SK-N-SH (cell line): ENCODE measurements around the gene LY6G6D. TPM values are rescaled to one million over a fixed set of nuclear protein-coding genes. Genes with fewer than 3 reads are reported as not detected.

Experiments used
- CTCF ChIA-PET: fragments of 300-600, 350-600 bp; formaldehyde crosslinking; extraction: SDS; loops from one replicate; lab custom pipeline; 2021; lab: Yijun Ruan, JAX
- POLR2A ChIA-PET: fragments of 350-600 bp; sonication (Branson Sonifier 250); formaldehyde crosslinking; extraction: SDS; loops from one replicate; lab custom pipeline; 2020; ENCODE audit warnings: antibody characterized with exemption, inconsistent platforms; lab: Yijun Ruan, JAX
- DNase-seq: peaks from one replicate; pipeline ENCODE4 v3.0.0; 2012
- H2AFZ ChIP-seq: fragments of 200-600 bp; sonication (generic); 2 replicates; pipeline ENCODE4 v1.8.1; 2016; ENCODE audit warnings: antibody characterized with exemption, mild to moderate bottlenecking, low read depth
- H3F3A ChIP-seq: fragments of 200-600 bp; sonication (generic); replicated peaks from 2 replicates; pipeline ENCODE3; 2016; ENCODE audit warnings: antibody characterized with exemption, mild to moderate bottlenecking; ENCODE audit not compliant: insufficient read depth
- H3K27ac ChIP-seq, 2 experiments: fragments of 200-500 bp in 1 of 2; fragments of 200-600 bp in 1 of 2; sonication (Bioruptor generic) in 1 of 2; sonication (generic), shearing (Covaris generic) in 1 of 2; 2 replicates each; pipeline versions ENCODE4 v1.5.1 to v1.6.1; 2014 to 2016; ENCODE audit warnings: low read depth in 2 of 2, inconsistent platforms in 1 of 2, low read length in 1 of 2, mild to moderate bottlenecking in 1 of 2, mixed read lengths in 1 of 2
- H3K27me3 ChIP-seq: fragments of 200-600 bp; sonication (generic), shearing (Covaris generic); 2 replicates; pipeline ENCODE4 v1.6.1; 2016; ENCODE audit warnings: mixed run types; ENCODE audit not compliant: insufficient read depth
- H3K36me3 ChIP-seq, 2 experiments: fragments of 200-500 bp in 1 of 2; fragments of 200-600 bp in 1 of 2; sonication (Bioruptor generic) in 1 of 2; sonication (generic) in 1 of 2; replicated peaks in 1 of 2; 2 replicates each; pipeline versions ENCODE3 to v1.5.1; 2014 to 2016; ENCODE audit warnings: low read length in 1 of 2, mild to moderate bottlenecking in 1 of 2; ENCODE audit not compliant: insufficient read depth in 2 of 2, control insufficient read depth in 1 of 2
- H3K4me1 ChIP-seq, 2 experiments: fragments of 200-500 bp in 1 of 2; fragments of 200-600 bp in 1 of 2; sonication (Bioruptor generic) in 1 of 2; sonication (generic), shearing (Covaris generic) in 1 of 2; 2 replicates each; pipeline versions ENCODE4 v1.5.1 to v1.6.1; 2014 to 2016; ENCODE audit warnings: low read depth in 1 of 2, low read length in 1 of 2, mixed run types in 1 of 2; ENCODE audit not compliant: insufficient read depth in 2 of 2, control insufficient read depth in 1 of 2
- H3K4me2 ChIP-seq: fragments of 200-600 bp; sonication (generic), shearing (Covaris generic); 2 replicates; pipeline ENCODE4 v1.6.1; 2017; ENCODE audit warnings: mixed run types
- H3K4me3 ChIP-seq, 2 experiments: fragments of 200-500 bp in 1 of 2; fragments of 200-600 bp in 1 of 2; sonication (Bioruptor generic) in 1 of 2; sonication (generic), shearing (Covaris generic) in 1 of 2; 2 replicates each; pipeline versions ENCODE4 v1.5.1 to v1.8.1; 2014 to 2016; ENCODE audit warnings: low read depth in 2 of 2, inconsistent platforms in 1 of 2, low read length in 1 of 2, mild to moderate bottlenecking in 1 of 2, mixed read lengths in 1 of 2, moderate library complexity in 1 of 2
- H3K79me2 ChIP-seq: fragments of 200-600 bp; sonication (generic); 2 replicates; pipeline ENCODE4 v1.8.1; 2017; ENCODE audit warnings: mild to moderate bottlenecking; ENCODE audit not compliant: insufficient read depth
- H3K9ac ChIP-seq: fragments of 200-600 bp; sonication (generic); 2 replicates; pipeline ENCODE4 v1.6.1; 2017; ENCODE audit warnings: mixed run types
- H3K9me2 ChIP-seq: fragments of 200-600 bp; sonication (generic); 2 replicates; pipeline ENCODE4 v1.6.1; 2017; ENCODE audit warnings: mixed run types
- H3K9me3 ChIP-seq: fragments of 200-600 bp; sonication (generic); 2 replicates; pipeline ENCODE4 v1.6.1; 2017; ENCODE audit warnings: mixed run types, mild to moderate bottlenecking, moderate library complexity
- H4K20me1 ChIP-seq: fragments of 200-600 bp; sonication (generic); 2 replicates; pipeline ENCODE4 v1.6.1; 2017; ENCODE audit warnings: mild to moderate bottlenecking, mixed run types; ENCODE audit not compliant: insufficient read depth
- CTCF ChIP-seq: fragments of 200-600 bp; sonication (generic); IDR thresholded peaks from 2 replicates; pipeline ENCODE4 v1.6.1; 2017; ENCODE audit warnings: antibody characterized with exemption, mild to moderate bottlenecking, moderate library complexity
- FOXM1 ChIP-seq: IDR thresholded peaks from 2 replicates; pipeline ENCODE4 v1.4.0; 2012; ENCODE audit warnings: low read depth, mild to moderate bottlenecking
- POLR2AphosphoS5 ChIP-seq: IDR thresholded peaks from 2 replicates; pipeline ENCODE4 v1.6.1; 2012; ENCODE audit warnings: low read depth, low read length
- RCOR1 ChIP-seq: fragments of 150-350 bp; IDR thresholded peaks from 2 replicates; pipeline ENCODE4 v1.6.1; 2017; ENCODE audit warnings: antibody characterized with exemption, low read length
- REST ChIP-seq: IDR thresholded peaks from 2 replicates; pipeline ENCODE4 v1.6.1; 2012; ENCODE audit warnings: mild to moderate bottlenecking, low read depth, low read length, moderate library complexity
- RFX5 ChIP-seq: IDR thresholded peaks from 2 replicates; pipeline ENCODE4 v1.6.1; 2012; ENCODE audit warnings: mild to moderate bottlenecking, improper control_type of control experiment, low read length
- TAF1 ChIP-seq: IDR thresholded peaks from 2 replicates; pipeline ENCODE4 v1.6.1; 2012; ENCODE audit warnings: low read depth, mild to moderate bottlenecking, low read length, moderate library complexity, borderline replicate concordance
- ZBTB33 ChIP-seq: IDR thresholded peaks from 2 replicates; pipeline ENCODE4 v1.4.0; 2012; ENCODE audit warnings: low read depth, borderline replicate concordance
- WGBS: methylation state at CpG from one replicate; pipeline ENCODE4 v1.1.6; 2017; ENCODE audit warnings: low lambda C conversion rate; 5-methylcytosine and 5-hydroxymethylcytosine counted together
- polyA plus RNA-seq, 3 experiments: library from polyadenylated mRNA; depleted of rRNA; stranded (reverse); fragments of >200 nt; gene quantifications; 2 replicates each; pipeline ENCODE4 v1.2.3, GENCODE V29; 2012

Gene LY6G6D
- polyA plus RNA-seq, 1 of the 3 experiments (the other 2 are of a cell fraction) = not detected

GRCh38 chr6:31765910-31766794, 51.0 kb downstream of the LY6G6D start (continued):
- TF ChIP-seq REST = no peak
- no peak for TF ChIP-seq ZBTB33
- no peak for TF ChIP-seq RCOR1
- no peak for TF ChIP-seq CTCF
- TF ChIP-seq RFX5 = no peak
- TF ChIP-seq, all 33 proteins: peak for 0

- Histone ChIP-seq H3K9me2 (no peaks in the 10 kb centered on the region), H3K36me3 (no peaks in the 10 kb centered on the region), H3K9ac (no peak overlapping the region), H4K20me1 (no peaks in the 10 kb centered on the region), H3K4me2 (no peak overlapping the region), H3K4me3 (no peak overlapping the region), H3K9me3 (no peaks in the 10 kb centered on the region), H3F3A (peaks cover 2% of the 10 kb centered on the region), H3K27ac (no peak overlapping the region), H2AFZ (no peak overlapping the region), H3K4me1 (peaks cover 0 to 8% of the 10 kb centered on the region in 2 experiments; a peak in 1 of 4 replicates), H3K79me2 (no peaks in the 10 kb centered on the region), H3K27me3 (no peaks in the 10 kb centered on the region)
- no peak for TF ChIP-seq POLR2AphosphoS5
- TF ChIP-seq FOXM1 = no peak
- TF ChIP-seq RFX5 = no peak
- no peak for TF ChIP-seq TAF1
- TF ChIP-seq ZBTB33 = no peak
- no peak for DNase-seq
- ChIA-PET POLR2A (interaction anchor here (1.2 kb wide), 1 partner anchor 38 kb away, joined by 5 read pairs; the partner anchor contains the start of gene DDAH2), CTCF (interaction anchor here (1.0 to 2.3 kb wide), 3 partner anchors 10 to 329 kb away, joined by 3 to 12 read pairs (median 3); partner anchors contain the start of gene VWA7)
- WGBS = 94% methylated on average over 6 of the region's 6 CpGs
Observed at GRCh38 chr6:31767096-31767645, 52.0 kb downstream of the LY6G6D start.
